ENCODE data around the gene STK10. TPM values are rescaled to one million over a fixed set of nuclear protein-coding genes. Genes with fewer than 3 reads are reported as not detected.
A peak's percentile ranks its signal among the peaks of the same experiment; 100 is the strongest.

The STK10 gene
- total and polyA plus RNA-seq, 2 experiments from 2014 or later, result 7.5 to 17.8 TPM

DNA sequence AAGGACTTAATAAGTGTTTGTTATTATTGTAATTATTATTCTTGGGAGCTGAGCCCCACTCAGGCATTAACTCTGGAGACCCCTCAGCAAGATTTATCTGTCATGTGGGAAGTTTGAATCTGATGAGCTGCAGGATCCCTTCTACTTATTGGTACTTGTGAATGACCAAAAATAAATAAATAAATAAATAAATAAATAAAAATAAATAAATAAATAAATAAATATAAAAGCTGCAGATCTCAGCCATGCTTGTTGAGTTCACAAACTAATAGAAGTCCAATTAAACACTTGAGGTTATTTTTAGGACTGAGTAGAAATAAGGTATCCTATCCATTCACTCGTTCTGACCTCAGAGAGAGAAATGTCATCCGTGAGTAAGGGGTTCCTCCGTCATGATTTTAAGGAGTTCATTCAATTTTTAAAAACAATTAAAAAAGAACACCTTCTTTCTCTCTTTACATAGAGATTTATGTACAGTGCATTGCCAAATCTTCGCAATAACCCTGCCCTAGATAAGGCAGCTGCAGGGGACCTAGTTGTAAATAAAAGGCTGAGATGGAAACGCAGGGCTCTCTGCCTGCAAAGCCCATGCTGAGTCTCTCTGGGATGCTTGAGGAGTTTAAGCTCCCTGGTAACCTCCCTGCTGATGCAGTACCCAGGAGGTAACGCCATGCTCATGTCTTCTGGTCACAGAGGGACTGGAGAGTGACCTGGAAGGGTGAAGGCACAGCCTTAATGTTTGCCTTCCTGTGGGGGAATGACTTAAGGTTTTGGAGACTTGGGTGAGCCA is 7.2 kb upstream of the STK10 start (continued):
- TF ChIP-seq, protein P1, sequence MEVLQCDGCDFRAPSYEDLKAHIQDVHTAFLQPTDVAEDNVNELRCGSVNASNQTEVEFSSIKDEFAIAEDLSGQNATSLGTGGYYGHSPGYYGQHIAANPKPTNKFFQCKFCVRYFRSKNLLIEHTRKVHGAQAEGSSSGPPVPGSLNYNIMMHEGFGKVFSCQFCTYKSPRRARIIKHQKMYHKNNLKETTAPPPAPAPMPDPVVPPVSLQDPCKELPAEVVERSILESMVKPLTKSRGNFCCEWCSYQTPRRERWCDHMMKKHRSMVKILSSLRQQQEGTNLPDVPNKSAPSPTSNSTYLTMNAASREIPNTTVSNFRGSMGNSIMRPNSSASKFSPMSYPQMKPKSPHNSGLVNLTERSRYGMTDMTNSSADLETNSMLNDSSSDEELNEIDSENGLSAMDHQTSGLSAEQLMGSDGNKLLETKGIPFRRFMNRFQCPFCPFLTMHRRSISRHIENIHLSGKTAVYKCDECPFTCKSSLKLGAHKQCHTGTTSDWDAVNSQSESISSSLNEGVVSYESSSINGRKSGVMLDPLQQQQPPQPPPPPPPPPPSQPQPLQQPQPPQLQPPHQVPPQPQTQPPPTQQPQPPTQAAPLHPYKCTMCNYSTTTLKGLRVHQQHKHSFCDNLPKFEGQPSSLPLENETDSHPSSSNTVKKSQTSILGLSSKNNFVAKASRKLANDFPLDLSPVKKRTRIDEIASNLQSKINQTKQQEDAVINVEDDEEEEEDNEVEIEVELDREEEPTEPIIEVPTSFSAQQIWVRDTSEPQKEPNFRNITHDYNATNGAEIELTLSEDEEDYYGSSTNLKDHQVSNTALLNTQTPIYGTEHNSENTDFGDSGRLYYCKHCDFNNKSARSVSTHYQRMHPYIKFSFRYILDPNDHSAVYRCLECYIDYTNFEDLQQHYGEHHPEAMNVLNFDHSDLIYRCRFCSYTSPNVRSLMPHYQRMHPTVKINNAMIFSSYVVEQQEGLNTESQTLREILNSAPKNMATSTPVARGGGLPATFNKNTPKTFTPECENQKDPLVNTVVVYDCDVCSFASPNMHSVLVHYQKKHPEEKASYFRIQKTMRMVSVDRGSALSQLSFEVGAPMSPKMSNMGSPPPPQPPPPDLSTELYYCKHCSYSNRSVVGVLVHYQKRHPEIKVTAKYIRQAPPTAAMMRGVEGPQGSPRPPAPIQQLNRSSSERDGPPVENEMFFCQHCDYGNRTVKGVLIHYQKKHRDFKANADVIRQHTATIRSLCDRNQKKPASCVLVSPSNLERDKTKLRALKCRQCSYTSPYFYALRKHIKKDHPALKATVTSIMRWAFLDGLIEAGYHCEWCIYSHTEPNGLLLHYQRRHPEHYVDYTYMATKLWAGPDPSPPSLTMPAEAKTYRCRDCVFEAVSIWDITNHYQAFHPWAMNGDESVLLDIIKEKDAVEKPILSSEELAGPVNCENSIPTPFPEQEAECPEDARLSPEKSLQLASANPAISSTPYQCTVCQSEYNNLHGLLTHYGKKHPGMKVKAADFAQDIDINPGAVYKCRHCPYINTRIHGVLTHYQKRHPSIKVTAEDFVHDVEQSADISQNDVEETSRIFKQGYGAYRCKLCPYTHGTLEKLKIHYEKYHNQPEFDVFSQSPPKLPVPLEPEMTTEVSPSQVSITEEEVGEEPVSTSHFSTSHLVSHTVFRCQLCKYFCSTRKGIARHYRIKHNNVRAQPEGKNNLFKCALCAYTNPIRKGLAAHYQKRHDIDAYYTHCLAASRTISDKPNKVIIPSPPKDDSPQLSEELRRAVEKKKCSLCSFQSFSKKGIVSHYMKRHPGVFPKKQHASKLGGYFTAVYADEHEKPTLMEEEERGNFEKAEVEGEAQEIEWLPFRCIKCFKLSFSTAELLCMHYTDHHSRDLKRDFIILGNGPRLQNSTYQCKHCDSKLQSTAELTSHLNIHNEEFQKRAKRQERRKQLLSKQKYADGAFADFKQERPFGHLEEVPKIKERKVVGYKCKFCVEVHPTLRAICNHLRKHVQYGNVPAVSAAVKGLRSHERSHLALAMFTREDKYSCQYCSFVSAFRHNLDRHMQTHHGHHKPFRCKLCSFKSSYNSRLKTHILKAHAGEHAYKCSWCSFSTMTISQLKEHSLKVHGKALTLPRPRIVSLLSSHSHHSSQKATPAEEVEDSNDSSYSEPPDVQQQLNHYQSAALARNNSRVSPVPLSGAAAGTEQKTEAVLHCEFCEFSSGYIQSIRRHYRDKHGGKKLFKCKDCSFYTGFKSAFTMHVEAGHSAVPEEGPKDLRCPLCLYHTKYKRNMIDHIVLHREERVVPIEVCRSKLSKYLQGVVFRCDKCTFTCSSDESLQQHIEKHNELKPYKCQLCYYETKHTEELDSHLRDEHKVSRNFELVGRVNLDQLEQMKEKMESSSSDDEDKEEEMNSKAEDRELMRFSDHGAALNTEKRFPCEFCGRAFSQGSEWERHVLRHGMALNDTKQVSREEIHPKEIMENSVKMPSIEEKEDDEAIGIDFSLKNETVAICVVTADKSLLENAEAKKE (CRISPR knock-in tag; IDR thresholded peaks at IDR 0.05), result no peak
- no peak for TF ChIP-seq JUNB (IDR thresholded peaks at IDR 0.05; ENCODE audit: unreplicated experiment)
- no peak for TF ChIP-seq EZH2 (IDR thresholded peaks at IDR 0.05; ENCODE audit: low read depth, unreplicated experiment)
- TF ChIP-seq POLR2AphosphoS5 (IDR thresholded peaks at IDR 0.05; ENCODE audit: low read depth), result no peak
- TF ChIP-seq CREB1 (CRISPR knock-in tag; IDR thresholded peaks at IDR 0.05; ENCODE audit: low read depth), result no peak

DNA sequence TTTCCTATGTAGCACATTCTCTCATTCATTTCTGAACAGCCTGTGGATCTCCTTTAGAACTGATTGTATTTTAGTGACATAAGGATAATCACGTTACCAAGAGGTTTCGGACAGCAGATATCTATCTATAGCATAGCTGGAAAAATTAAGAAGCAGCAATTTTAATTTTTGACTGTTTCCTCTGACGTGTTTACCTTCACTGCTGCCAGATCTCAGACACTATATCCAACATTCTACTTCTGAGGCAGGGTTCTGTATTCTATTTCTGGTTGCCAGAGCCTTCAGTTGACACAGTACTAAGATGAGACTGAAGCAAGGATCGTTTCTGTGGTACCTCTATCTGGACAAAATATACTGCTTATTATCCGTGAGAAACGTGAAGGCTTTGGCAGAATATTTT is 5.8 kb upstream of the STK10 start, which contains the start of gene EFCAB9:
Gene EFCAB9, plus strand, starts transcription at position 301 of the 400 bp plus-strand sequence. Its CDS starts 1 bp downstream, at position 302.
- H3K27ac ChIP-seq (ENCODE audit: low read depth), result no peak within 1 kb of the TSS
- ATAC-seq (no peak), DNase-seq (ENCODE audit: low spot score) (no peak)
- H3K4me1 Mint-ChIP-seq, result peaks cover 6% of the 10 kb centered on the region; the same call in 2 of the 3 replicates
- H3K79me2 ChIP-seq (replicated peaks; ENCODE audit: insufficient read depth), result no peaks in the 10 kb centered on the region
- peaks cover 17% of the 10 kb centered on the region for H3K27me3 Mint-ChIP-seq (ENCODE audit: insufficient read depth, low read depth, poor library complexity)
- H3K9me2 ChIP-seq (ENCODE audit: insufficient read depth), result peaks cover 4% of the 10 kb centered on the region; the same call in 1 of the 2 replicates
- TF ChIP-seq ZNF114 (CRISPR knock-in tag; IDR thresholded peaks at IDR 0.05), result no peak
- TF ChIP-seq, protein P1 (CRISPR knock-in tag; IDR thresholded peaks at IDR 0.05), result no peak
- no peak within 1 kb of the TSS for H3K27ac Mint-ChIP-seq
- peaks cover 6% of the 10 kb centered on the region; the same call in 1 of the 3 replicates for H3K36me3 Mint-ChIP-seq (ENCODE audit: low read depth)
- H3K4me3 Mint-ChIP-seq, result no peak within 1 kb of the TSS
- H4K20me1 ChIP-seq (replicated peaks; ENCODE audit: insufficient read depth), result no peaks in the 10 kb centered on the region
- no peaks in the 10 kb centered on the region for H3F3A ChIP-seq (replicated peaks; ENCODE audit: low read depth)
- H3K4me1 ChIP-seq (ENCODE audit: insufficient read depth), result peaks cover 5% of the 10 kb centered on the region; the same call in 1 of the 2 replicates
- no peak within 1 kb of the TSS for H3K4me2 ChIP-seq
- peaks cover 4% of the 10 kb centered on the region; the same call in 1 of the 3 replicates for H3K9me3 Mint-ChIP-seq
- H3K36me3 ChIP-seq (ENCODE audit: insufficient read depth), result no peaks in the 10 kb centered on the region
- peaks cover 15% of the 10 kb centered on the region for H3K27me3 ChIP-seq (ENCODE audit: insufficient read depth)
- no peak within 1 kb of the TSS for H3K4me3 ChIP-seq
- 0 out of 2 replicates have a peak within 1 kb of the TSS, but pooled peaks have one; percentile 73 for H2AFZ ChIP-seq
